ENCODE measurements around the gene MLXIP.
"Not testable (repeated sequence)": the region's sequence is repeated elsewhere in the genome, so short reads cannot be mapped to it uniquely, and the experiment has no call there.

Gene MLXIP

DNA sequence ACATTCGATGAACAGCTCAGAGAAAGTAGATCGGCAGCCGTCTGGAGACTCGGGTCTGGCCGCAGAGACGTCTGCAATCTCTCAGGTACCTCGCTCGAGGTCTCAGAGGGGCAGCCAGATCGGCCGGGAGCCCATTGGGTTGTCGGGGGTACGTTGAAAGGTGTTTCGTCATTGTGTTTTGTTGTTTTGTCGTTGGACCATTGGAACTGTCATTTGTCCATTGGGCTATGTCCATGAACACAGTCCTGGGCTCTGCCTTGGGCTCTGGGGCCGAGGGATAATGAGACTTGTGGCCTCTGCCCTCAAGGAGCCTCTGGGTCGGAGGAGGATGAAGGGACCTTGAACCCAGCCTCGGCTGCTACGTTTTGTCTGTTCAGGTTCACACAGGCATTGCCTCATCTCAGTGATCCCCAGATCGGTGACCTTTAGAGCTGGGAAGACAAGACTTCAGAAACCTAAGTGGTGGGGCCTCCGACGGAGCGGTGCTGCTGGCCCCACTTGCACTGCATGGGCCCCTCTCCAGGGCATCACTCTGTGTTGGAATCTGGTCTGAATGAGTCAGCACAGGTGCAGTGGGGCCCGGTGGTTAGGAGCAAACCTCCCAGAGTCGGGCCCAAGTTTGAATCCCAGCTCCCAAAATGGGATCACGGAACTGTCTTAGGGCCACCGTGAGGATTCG is 23.6 kb upstream of the MLXIP start:
- no peak for DNase-seq

DNA sequence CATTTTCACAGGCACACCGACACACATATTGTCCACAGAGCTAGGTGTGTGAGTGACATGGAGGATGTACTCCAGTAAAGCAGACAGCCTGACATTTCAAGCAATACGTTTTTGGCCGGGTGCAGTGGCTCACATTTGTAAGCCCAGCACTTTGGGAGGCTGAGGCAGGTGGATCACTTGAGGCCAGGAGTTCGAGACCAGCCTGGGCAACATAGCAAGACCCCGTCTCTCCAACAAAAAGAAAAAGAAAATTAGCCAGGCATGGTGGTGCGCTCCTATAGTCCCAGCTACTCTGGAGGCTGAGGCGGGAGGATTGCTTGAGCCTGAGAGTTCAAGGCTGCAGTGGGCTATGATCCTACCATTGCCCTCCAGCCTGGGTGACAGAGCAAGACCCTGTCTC is 22.1 kb upstream of the MLXIP start:
- DNase-seq = not testable (repeated sequence)

GRCh38 chr12:122057007-122057735 is 21.4 kb upstream of the MLXIP start:
- DNase-seq = no peak

- no peak for DNase-seq
These were observed 20.8 kb upstream of the MLXIP start for GRCh38 chr12:122057769-122058168.

DNA sequence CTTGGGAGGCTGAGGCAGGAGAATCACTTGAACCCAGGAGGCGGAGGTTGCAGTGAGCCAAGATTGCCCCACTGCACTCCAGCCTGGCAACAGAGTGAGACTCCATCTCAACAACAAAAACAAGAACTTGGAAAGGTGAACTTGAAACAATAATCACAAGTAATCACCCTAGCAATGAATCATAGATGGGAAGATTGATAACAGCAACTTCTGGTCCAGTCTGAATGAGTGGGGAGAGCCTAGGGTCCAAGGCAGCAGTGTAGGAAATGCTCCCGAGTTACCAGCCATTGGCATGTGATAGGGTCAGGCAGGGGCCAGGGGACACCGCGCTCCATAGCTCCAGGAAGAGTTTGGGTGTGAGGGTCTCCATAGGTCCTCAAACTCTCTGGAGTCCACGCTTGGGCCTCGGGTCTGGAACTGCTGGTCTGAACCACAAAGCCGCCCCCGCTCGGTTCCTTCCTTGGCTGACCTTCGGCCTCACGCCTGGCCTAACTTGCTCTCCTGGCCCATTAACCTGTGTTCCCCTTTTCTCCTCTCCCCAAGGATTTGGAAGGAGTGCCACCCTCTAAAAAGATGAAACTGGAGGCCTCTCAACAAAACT is 19.9 kb upstream of the MLXIP start:
- DNase-seq = no peak

DNA sequence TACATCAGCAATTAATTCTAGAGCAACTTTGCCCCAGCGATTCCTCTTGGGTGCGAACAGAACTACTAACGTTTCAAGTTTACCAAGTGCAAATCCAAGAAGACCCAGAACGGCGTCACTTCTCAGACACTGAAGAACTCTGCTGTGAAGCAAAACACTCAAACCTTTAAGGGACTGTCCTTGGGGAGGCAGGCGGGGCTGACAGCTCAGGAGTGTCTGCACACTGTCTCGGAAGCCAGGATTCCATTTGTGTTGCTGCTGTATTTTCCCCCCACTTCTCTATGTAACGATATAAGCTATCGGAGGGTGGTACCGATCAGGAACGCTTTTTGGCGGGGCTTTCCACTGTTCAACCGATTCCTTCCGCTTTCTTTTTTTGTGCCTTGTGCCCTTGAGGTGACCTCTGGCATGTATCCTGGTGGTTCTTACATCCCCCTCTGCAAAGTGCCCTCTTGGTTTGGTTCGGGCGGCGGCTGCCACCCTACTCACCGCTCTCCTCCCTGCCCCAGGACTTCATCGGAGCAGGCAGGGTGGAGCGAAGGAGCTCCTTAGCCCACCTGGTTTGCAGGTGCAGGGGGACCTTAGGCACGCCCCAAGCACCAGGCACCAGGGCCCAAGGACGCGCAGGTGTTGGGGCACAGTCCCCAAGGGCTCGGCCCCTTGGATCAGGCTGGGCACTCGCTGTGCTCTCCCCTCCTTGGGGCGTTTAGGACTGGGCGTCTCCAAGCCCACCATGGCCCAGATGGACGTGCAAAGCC is 19.2 kb upstream of the MLXIP start:
- no peak for DNase-seq

- no peak for DNase-seq
These were observed 18.5 kb upstream of the MLXIP start for GRCh38 chr12:122060081-122060501.

DNA sequence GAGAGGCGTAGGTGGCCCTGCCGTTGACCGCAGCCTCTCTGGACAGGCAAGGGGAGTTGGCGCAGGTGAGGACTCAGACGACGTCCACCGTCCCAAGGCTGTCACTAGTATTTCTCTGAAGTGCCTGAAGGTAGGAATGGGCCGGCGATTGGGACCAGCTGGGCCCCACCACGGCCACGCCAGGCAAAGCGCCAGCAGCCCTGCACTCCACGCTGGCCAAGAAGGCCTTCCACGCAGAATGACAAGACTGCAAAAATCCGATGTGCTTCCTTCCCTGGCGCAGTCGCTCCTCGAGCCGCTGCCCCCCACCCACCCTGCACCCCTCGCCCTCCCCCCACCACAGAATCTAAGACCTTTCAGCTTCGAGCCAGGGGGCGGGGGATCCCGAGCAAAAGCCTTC is 17.3 kb upstream of the MLXIP start:
- DNase-seq = no peak

- DNase-seq = no peak
These were observed 15.5 kb upstream of the MLXIP start for GRCh38 chr12:122062832-122063693.

- no peak for DNase-seq
These were observed 14.9 kb upstream of the MLXIP start for GRCh38 chr12:122063694-122064024.

- DNase-seq = no peak
These were observed 14.4 kb upstream of the MLXIP start for GRCh38 chr12:122064025-122064777.

DNA sequence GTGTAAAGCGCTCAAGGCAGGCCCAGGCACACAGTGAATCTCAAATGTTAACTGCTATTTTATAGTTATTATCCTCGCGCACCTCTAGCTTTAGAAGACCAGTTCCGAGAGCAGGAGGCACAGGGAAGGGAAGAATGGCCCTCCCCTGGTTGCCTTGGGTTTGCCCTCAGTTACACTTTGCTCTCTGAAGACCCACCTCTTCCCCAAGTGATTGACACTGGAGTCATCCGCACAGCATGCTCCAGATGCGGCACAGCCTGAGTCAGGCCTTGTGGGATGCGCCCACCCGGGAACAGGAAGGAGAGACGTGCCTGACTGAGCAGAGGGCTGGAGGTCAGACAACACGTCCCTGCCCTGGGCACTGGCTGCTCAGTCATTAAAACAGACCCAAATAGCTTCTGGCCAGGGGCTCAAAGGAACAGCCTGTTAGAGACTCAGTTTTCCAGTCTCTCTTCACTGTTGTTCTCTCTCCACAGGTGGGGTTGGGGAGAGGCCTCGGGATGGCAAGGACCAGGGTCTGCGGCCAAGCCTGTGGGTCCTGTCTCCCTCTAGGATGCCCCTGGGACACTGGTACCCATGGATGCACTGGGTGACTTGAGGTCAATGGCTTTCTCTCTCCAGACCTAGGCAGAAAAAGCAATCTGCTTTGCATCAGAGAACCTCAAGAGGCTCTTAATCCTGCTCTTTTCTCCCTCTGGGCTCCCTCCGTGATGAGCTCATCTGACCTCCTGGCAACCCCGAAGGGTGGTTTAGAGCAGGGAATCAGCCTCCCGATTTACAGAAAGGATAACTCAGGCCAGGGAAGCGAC is 13.6 kb upstream of the MLXIP start:
- DNase-seq = no peak

DNA sequence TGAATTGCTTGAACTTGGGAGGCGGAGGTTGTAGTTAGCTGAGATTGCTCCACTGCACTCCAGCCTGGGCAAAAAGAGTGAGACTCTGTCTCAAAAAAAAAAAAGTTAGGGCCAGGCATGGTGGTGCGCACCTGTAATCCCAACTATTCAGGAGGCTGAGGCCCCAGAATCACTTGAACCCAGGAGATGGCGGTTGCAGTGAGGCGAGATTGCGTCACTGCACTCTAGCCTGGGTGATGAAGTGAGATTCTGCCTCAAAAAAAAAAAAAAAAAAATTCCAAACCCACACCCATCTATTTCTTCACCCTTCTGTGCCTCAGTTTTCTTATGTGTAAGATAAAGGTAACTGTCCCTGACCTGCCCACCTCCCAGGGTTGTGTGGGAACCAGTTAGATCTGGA is 11.0 kb upstream of the MLXIP start:
- DNase-seq = no peak

DNA sequence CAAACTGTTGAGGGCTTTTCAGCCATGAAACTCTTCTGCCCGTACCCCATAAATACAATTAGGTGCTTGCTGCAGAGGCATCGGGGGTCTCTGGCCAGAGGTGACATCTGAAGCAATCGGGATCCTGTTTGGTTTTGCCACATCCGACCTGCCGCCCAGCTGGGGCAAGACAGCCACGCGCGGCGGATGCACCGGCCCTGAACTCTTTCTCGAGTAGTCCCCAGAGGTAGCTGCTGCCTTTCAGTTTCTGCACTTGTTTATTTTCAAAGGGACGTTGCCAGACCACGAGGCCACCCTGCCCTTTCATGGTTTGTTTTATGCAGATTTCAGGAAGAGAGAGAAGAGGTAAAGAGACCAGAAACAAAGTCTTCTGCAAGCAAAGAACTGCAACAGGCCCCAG is 10.6 kb upstream of the MLXIP start:
- no peak for DNase-seq

GRCh38 chr12:122072031-122072970 is 6.3 kb upstream of the MLXIP start:
- DNase-seq = peak; percentile 64

GRCh38 chr12:122073815-122074214 is 4.7 kb upstream of the MLXIP start:
- DNase-seq = no peak

DNA sequence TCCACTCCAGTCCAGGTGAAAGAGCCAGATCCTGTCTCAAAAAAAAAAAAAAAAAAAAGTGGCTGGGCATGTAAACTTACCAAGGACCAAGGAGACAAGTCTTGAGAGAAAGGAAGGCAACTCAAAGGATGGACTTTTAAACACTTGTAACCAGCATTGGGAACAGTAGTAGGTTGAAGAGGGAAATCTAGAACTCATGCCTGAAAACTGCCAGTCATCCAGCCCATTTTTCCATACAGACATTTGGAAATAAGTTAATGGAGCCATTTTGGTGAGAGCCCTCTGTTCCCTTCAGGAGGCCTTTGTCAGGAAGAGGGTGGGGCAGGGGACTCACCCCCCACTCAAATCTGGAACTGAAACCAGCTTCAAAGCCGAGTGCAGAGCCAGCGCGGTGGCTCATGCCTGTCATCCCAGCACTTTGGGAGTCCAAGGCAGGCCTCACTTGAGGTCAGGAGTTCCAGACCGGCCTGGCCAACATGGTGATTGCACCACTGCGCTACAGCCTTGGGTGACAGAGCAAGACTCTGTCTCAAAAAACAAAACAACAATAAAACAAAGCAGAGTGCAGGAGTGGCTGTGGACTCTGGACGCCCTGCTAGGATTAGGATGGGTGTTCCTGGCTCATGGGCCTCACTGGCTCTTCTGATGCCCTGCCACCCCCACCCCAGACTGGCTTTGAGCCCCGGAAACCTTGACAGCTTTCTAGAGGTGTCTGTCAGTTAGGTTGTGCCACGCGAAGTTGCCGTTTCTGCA is 1.6 kb upstream of the MLXIP start:
- DNase-seq = no peak

DNA sequence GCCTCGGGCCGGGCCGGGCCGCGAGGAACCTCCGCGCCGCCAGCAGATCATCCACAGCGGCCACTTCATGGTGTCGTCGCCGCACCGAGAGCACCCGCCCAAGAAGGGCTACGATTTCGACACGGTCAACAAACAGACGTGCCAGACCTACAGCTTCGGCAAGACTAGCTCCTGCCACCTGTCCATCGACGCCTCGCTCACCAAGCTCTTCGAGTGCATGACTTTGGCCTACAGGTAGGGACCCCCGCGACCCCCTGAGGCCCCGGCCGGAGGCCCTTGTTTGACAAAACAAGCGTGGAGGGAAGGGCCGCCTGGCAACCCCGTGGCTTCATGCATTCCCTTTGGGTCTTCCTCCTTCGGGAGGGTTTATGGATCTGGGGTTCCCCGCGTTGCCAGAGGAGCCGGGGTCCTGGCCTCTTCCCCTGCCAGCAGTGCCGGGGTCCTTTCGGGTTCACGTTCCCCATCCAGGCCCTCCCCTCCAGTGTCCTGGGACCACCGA is 526 bp downstream of the MLXIP start:
- DNase-seq = no peak

- no peak for DNase-seq
These were observed 1.1 kb downstream of the MLXIP start for GRCh38 chr12:122079532-122080081.
